A549 treated with AZD2906 at 1 μM for 4 hours (cell line): ENCODE data around the gene GXYLT2. TPM values are rescaled to one million over a fixed set of nuclear protein-coding genes. Genes with fewer than 3 reads are reported as not detected.

Experiments
- total RNA-seq: library from RNA; stranded (reverse); fragments of 200-300 nt; extraction: Qiagen RNA extraction; gene quantifications from 5 replicates; pipeline ENCODE4 v1.2.3, GENCODE V29; 2022

GXYLT2 gene
- total RNA-seq = 1.1 to 1.7 TPM (median 1.6 TPM) in 5 replicates

GRCh38 chr3:72887705-72888545, at the start of gene GXYLT2:
Gene GXYLT2 (plus strand): TSS chr3:72888046. CDS start chr3:72888234, 188 bp downstream.

GRCh38 chr3:72847751-72848702, 39.8 kb upstream of the GXYLT2 start, which contains the start of gene SHQ1:
Gene SHQ1 (minus strand): TSS chr3:72848445. CDS start chr3:72848340, 105 bp downstream.

GRCh38 chr3:72996473-72997333, 108.9 kb downstream of the GXYLT2 start, which contains the start of gene PPP4R2:
Gene PPP4R2 (plus strand): TSS chr3:72996811. CDS start chr3:72997038, 227 bp downstream.

Other genes with a start within 250 kb of the GXYLT2 start
- 15.6 to 18.2 TPM (median 16.2 TPM) in 5 replicates for gene SHQ1, start 39.6 kb upstream of the GXYLT2 start, total RNA-seq
- 27.6 to 43.5 TPM (median 35.9 TPM) in 5 replicates for gene PPP4R2, start 108.8 kb downstream of the GXYLT2 start, total RNA-seq
- 0.31 to 0.60 TPM (median 0.35 TPM) in 5 replicates for gene EBLN2, start 173.6 kb downstream of the GXYLT2 start, total RNA-seq